NCI-H146 treated with DMSO at 0.1 percent for 48 hours (cell line): ENCODE results near the gene PSMB10.

ENCODE experiments used
- DNase-seq: peaks from one replicate; lab custom pipeline; 2025; ENCODE audit not compliant: unreplicated experiment; lab: John Stamatoyannopoulos, UW

PSMB10 gene

GRCh38 chr16:67897231-67897630, 39.4 kb downstream of the PSMB10 start:
- no peak for DNase-seq

GRCh38 chr16:67893743-67894399, 42.8 kb downstream of the PSMB10 start:
- DNase-seq = no peak

GRCh38 chr16:67892899-67893742, 43.5 kb downstream of the PSMB10 start, which contains the start of gene PSKH1:
TSS of gene PSKH1 (plus strand) at chr16:67893254. CDS start at chr16:67908750, 15,496 bp downstream.
- DNase-seq = peak; percentile 76

- no peak for DNase-seq
Observed at GRCh38 chr16:67892375-67892774, 44.3 kb downstream of the PSMB10 start.

- no peak for DNase-seq
Observed at GRCh38 chr16:67888331-67888730, 48.3 kb downstream of the PSMB10 start.

GRCh38 chr16:67886387-67886786, 50.3 kb downstream of the PSMB10 start:
- no peak for DNase-seq

GRCh38 chr16:67885976-67886375, 50.7 kb downstream of the PSMB10 start:
- DNase-seq = no peak

- no peak for DNase-seq
Observed at GRCh38 chr16:67885545-67885944, 51.1 kb downstream of the PSMB10 start.

- no peak for DNase-seq
Observed at GRCh38 chr16:67884684-67885083, 52.0 kb downstream of the PSMB10 start, which contains the start of gene NRN1L. TSS of gene NRN1L (plus strand) at chr16:67884885. CDS start at chr16:67884904, 19 bp downstream.
